IMR-90 (cell line): Measurements from ENCODE around the gene VTCN1.

Experiments
- POLR2A ChIP-seq: IDR thresholded peaks from 2 replicates; pipeline ENCODE4 v1.6.1; 2012; ENCODE audit warnings: mild to moderate bottlenecking, low read depth, low read length
- RAD21 ChIP-seq: IDR thresholded peaks from 2 replicates; pipeline ENCODE4 v1.6.1; 2012; ENCODE audit warnings: low read length, improper control_type of control experiment
- TF ChIP-seq, protein P1 (sequence below): conservative IDR thresholded peaks from 2 replicates; pipeline ENCODE4 v1.5.1; 2012; ENCODE audit warnings: mild to moderate bottlenecking, low read depth, low read length, improper control_type of control experiment

DNA sequence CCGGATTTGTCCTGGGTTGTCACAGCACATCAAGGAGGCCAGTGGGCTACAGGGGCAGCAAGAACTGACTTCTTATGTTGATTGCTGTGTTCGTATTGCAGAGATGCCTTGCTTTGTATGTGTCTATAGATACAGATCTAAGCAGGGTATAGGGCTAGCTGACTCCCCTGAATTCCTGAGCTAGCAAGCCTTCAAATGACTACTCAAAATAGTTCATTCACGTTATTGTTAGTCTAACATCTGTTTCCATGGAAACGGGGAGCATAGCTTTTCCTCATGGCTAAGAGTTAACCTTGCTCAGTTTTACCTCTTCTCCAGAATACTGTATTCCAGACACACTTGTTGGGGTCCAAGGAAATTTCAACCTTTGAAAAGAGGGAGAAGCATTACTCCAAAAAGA is 113.3 kb downstream of the VTCN1 start:
- TF ChIP-seq, protein P1, sequence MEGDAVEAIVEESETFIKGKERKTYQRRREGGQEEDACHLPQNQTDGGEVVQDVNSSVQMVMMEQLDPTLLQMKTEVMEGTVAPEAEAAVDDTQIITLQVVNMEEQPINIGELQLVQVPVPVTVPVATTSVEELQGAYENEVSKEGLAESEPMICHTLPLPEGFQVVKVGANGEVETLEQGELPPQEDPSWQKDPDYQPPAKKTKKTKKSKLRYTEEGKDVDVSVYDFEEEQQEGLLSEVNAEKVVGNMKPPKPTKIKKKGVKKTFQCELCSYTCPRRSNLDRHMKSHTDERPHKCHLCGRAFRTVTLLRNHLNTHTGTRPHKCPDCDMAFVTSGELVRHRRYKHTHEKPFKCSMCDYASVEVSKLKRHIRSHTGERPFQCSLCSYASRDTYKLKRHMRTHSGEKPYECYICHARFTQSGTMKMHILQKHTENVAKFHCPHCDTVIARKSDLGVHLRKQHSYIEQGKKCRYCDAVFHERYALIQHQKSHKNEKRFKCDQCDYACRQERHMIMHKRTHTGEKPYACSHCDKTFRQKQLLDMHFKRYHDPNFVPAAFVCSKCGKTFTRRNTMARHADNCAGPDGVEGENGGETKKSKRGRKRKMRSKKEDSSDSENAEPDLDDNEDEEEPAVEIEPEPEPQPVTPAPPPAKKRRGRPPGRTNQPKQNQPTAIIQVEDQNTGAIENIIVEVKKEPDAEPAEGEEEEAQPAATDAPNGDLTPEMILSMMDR, result no peak
- TF ChIP-seq RAD21, result no peak
- TF ChIP-seq POLR2A, result no peak
